ENCODE data around the gene SLC47A1.

SLC47A1 gene

DNA sequence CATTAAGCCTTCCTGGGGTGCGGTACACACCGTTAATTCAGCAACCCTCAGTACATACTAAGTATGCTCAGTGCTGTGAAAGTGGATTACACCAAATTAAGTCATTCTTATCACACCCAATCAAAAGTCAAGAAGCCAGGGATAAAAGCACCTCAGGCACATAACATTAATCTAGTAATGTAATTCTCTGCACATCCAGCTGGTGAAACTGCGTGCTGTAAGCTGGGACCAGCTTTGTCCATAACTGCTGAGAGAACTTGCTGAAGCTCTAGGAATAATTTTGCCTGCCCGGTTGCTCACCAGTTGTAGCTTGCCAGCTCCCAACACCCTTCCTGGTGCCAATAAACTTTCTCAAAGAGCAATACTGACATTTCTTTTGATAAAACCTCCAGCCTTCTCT is 44.9 kb downstream of the SLC47A1 start:
- no peaks in the 10 kb centered on the region for H3K4me1 ChIP-seq (ENCODE audit: control insufficient read depth, insufficient read depth, low read length)
- CTCF ChIA-PET, result interaction anchor here (0.6 to 1.5 kb wide), 2 partner anchors 95 to 184 kb away, joined by 3 read pairs; no protein-coding TSS in a partner anchor
- H3K4me3 ChIP-seq (ENCODE audit: low read depth, low read length), result no peak overlapping the region
- no peak for TF ChIP-seq RBAK (tag by site-specific recombination; IDR thresholded peaks at IDR 0.05)
- H3K9me3 ChIP-seq (ENCODE audit: control insufficient read depth, insufficient read depth, low read depth, low read length), result no peaks in the 10 kb centered on the region
- H3K36me3 ChIP-seq (ENCODE audit: control insufficient read depth in 2 of 2, insufficient read depth in 1 of 2, low read length in 2 of 2), result no peaks in the 10 kb centered on the region; a peak in 1 of 3 replicates
- no peak overlapping the region for H3K27ac ChIP-seq (ENCODE audit: extremely low read depth, low read depth, low read length)
- POLR2A ChIA-PET, result interaction anchor here (1.1 kb wide), 1 partner anchor 70 kb away, joined by 4 read pairs; the partner anchor contains the start of gene ALDH3A2

DNA sequence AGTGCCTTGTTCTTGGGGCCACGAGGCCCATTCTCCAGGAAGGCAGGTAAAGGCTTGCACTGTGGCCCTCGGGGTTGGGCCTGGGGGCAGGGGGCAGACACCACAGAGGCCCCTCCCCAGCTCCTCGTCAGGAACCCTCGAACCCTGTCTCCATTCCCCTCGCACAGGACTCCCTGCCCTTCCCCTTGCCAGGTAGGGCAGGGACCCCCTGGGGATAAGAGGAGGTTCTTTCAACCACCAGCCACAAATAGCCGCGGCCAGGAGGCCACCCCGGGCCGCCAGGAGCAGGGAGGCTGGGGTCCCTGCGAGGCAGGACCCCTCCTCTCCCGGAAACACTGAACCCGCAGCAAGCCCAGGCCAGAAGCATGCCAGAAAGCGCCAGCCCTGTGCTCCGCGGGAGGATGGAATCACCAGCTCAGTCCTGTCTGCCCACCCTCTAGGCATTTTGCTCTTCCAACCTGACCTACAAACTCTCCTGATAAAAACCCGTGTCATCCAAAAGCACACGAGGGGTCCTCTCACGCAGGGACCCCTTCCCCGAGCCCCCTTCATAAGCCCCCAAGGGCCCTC is 45.6 kb downstream of the SLC47A1 start:
- CTCF ChIA-PET, result no interaction called here
- no peak overlapping the region for H3K4me3 ChIP-seq (ENCODE audit: low read depth, low read length)
- POLR2A ChIA-PET, result interaction anchor here (1.1 kb wide), 1 partner anchor 69 kb away, joined by 4 read pairs; the partner anchor contains the start of gene ALDH3A2
- TF ChIP-seq, protein P1, sequence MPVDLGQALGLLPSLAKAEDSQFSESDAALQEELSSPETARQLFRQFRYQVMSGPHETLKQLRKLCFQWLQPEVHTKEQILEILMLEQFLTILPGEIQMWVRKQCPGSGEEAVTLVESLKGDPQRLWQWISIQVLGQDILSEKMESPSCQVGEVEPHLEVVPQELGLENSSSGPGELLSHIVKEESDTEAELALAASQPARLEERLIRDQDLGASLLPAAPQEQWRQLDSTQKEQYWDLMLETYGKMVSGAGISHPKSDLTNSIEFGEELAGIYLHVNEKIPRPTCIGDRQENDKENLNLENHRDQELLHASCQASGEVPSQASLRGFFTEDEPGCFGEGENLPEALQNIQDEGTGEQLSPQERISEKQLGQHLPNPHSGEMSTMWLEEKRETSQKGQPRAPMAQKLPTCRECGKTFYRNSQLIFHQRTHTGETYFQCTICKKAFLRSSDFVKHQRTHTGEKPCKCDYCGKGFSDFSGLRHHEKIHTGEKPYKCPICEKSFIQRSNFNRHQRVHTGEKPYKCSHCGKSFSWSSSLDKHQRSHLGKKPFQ (tag by site-specific recombination; IDR thresholded peaks at IDR 0.05), result no peak
- no peak for TF ChIP-seq ZNF169 (tag by site-specific recombination; IDR thresholded peaks at IDR 0.05)
- TF ChIP-seq, protein P2, sequence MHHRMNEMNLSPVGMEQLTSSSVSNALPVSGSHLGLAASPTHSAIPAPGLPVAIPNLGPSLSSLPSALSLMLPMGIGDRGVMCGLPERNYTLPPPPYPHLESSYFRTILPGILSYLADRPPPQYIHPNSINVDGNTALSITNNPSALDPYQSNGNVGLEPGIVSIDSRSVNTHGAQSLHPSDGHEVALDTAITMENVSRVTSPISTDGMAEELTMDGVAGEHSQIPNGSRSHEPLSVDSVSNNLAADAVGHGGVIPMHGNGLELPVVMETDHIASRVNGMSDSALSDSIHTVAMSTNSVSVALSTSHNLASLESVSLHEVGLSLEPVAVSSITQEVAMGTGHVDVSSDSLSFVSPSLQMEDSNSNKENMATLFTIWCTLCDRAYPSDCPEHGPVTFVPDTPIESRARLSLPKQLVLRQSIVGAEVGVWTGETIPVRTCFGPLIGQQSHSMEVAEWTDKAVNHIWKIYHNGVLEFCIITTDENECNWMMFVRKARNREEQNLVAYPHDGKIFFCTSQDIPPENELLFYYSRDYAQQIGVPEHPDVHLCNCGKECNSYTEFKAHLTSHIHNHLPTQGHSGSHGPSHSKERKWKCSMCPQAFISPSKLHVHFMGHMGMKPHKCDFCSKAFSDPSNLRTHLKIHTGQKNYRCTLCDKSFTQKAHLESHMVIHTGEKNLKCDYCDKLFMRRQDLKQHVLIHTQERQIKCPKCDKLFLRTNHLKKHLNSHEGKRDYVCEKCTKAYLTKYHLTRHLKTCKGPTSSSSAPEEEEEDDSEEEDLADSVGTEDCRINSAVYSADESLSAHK (tag by site-specific recombination; IDR thresholded peaks at IDR 0.05), result no peak
- TF ChIP-seq ZNF140 (tag by site-specific recombination; IDR thresholded peaks at IDR 0.05), result no peak
- TF ChIP-seq, protein P3, sequence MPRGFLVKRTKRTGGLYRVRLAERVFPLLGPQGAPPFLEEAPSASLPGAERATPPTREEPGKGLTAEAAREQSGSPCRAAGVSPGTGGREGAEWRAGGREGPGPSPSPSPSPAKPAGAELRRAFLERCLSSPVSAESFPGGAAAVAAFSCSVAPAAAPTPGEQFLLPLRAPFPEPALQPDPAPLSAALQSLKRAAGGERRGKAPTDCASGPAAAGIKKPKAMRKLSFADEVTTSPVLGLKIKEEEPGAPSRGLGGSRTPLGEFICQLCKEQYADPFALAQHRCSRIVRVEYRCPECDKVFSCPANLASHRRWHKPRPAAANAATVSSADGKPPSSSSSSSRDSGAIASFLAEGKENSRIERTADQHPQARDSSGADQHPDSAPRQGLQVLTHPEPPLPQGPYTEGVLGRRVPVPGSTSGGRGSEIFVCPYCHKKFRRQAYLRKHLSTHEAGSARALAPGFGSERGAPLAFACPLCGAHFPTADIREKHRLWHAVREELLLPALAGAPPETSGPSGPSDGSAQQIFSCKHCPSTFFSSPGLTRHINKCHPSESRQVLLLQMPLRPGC (tag by site-specific recombination; IDR thresholded peaks at IDR 0.05), result no peak
- no peak for TF ChIP-seq RBAK (tag by site-specific recombination; IDR thresholded peaks at IDR 0.05)
- no peak for TF ChIP-seq ZNF239 (tag by site-specific recombination; IDR thresholded peaks at IDR 0.05)
- no peak for TF ChIP-seq ZNF76 (tag by site-specific recombination; IDR thresholded peaks at IDR 0.05; ENCODE audit: borderline replicate concordance, low read depth)
- TF ChIP-seq ZNF664 (tag by site-specific recombination; IDR thresholded peaks at IDR 0.05), result no peak
- TF ChIP-seq, protein P4, sequence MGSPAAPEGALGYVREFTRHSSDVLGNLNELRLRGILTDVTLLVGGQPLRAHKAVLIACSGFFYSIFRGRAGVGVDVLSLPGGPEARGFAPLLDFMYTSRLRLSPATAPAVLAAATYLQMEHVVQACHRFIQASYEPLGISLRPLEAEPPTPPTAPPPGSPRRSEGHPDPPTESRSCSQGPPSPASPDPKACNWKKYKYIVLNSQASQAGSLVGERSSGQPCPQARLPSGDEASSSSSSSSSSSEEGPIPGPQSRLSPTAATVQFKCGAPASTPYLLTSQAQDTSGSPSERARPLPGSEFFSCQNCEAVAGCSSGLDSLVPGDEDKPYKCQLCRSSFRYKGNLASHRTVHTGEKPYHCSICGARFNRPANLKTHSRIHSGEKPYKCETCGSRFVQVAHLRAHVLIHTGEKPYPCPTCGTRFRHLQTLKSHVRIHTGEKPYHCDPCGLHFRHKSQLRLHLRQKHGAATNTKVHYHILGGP (tag by site-specific recombination; IDR thresholded peaks at IDR 0.05), result no peak
- TF ChIP-seq, protein P5, sequence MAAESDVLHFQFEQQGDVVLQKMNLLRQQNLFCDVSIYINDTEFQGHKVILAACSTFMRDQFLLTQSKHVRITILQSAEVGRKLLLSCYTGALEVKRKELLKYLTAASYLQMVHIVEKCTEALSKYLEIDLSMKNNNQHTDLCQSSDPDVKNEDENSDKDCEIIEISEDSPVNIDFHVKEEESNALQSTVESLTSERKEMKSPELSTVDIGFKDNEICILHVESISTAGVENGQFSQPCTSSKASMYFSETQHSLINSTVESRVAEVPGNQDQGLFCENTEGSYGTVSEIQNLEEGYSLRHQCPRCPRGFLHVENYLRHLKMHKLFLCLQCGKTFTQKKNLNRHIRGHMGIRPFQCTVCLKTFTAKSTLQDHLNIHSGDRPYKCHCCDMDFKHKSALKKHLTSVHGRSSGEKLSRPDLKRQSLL (tag by site-specific recombination; IDR thresholded peaks at IDR 0.05), result no peak
- TF ChIP-seq ZEB2 (tag by site-specific recombination; IDR thresholded peaks at IDR 0.05), result no peak
- no peak for TF ChIP-seq ZNF830 (tag by site-specific recombination; IDR thresholded peaks at IDR 0.05; ENCODE audit: low read depth)
- TF ChIP-seq ZNF202 (tag by site-specific recombination; IDR thresholded peaks at IDR 0.05; ENCODE audit: borderline replicate concordance), result no peak
- no peak for TF ChIP-seq ZSCAN30 (tag by site-specific recombination; IDR thresholded peaks at IDR 0.05)
- TF ChIP-seq, protein P6, sequence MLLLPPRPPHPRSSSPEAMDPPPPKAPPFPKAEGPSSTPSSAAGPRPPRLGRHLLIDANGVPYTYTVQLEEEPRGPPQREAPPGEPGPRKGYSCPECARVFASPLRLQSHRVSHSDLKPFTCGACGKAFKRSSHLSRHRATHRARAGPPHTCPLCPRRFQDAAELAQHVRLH (tag by site-specific recombination; IDR thresholded peaks at IDR 0.05), result no peak
- TF ChIP-seq, protein P7, sequence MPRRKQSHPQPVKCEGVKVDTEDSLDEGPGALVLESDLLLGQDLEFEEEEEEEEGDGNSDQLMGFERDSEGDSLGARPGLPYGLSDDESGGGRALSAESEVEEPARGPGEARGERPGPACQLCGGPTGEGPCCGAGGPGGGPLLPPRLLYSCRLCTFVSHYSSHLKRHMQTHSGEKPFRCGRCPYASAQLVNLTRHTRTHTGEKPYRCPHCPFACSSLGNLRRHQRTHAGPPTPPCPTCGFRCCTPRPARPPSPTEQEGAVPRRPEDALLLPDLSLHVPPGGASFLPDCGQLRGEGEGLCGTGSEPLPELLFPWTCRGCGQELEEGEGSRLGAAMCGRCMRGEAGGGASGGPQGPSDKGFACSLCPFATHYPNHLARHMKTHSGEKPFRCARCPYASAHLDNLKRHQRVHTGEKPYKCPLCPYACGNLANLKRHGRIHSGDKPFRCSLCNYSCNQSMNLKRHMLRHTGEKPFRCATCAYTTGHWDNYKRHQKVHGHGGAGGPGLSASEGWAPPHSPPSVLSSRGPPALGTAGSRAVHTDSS (tag by site-specific recombination; IDR thresholded peaks at IDR 0.05), result no peak
- TF ChIP-seq, protein P8, sequence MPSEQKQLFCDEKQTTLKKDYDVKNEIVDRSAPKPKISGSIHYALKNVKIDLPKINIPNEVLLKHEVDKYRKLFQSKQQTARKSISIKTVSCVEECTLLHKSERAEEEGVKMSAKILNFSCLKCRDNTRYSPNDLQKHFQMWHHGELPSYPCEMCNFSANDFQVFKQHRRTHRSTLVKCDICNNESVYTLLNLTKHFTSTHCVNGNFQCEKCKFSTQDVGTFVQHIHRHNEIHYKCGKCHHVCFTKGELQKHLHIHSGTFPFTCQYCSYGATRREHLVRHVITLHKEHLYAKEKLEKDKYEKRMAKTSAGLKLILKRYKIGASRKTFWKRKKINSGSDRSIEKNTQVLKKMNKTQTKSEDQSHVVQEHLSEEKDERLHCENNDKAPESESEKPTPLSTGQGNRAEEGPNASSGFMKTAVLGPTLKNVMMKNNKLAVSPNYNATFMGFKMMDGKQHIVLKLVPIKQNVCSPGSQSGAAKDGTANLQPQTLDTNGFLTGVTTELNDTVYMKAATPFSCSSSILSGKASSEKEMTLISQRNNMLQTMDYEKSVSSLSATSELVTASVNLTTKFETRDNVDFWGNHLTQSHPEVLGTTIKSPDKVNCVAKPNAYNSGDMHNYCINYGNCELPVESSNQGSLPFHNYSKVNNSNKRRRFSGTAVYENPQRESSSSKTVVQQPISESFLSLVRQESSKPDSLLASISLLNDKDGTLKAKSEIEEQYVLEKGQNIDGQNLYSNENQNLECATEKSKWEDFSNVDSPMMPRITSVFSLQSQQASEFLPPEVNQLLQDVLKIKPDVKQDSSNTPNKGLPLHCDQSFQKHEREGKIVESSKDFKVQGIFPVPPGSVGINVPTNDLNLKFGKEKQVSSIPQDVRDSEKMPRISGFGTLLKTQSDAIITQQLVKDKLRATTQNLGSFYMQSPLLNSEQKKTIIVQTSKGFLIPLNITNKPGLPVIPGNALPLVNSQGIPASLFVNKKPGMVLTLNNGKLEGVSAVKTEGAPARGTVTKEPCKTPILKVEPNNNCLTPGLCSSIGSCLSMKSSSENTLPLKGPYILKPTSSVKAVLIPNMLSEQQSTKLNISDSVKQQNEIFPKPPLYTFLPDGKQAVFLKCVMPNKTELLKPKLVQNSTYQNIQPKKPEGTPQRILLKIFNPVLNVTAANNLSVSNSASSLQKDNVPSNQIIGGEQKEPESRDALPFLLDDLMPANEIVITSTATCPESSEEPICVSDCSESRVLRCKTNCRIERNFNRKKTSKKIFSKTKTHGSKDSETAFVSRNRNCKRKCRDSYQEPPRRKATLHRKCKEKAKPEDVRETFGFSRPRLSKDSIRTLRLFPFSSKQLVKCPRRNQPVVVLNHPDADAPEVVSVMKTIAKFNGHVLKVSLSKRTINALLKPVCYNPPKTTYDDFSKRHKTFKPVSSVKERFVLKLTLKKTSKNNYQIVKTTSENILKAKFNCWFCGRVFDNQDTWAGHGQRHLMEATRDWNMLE (tag by site-specific recombination; conservative IDR thresholded peaks at IDR 0.05; ENCODE audit: low read depth), result no peak

More for the DNA sequence above, 45.6 kb downstream of the SLC47A1 start:
- Histone ChIP-seq H3K9me3 (ENCODE audit: control insufficient read depth, insufficient read depth, low read depth, low read length) (no peaks in the 10 kb centered on the region), H3K36me3 (ENCODE audit: control insufficient read depth in 2 of 2, insufficient read depth in 1 of 2, low read length in 2 of 2) (no peaks in the 10 kb centered on the region; a peak in 1 of 3 replicates), H3K4me1 (ENCODE audit: control insufficient read depth, insufficient read depth, low read length) (no peaks in the 10 kb centered on the region), H3K27ac (ENCODE audit: extremely low read depth, low read depth, low read length) (no peak overlapping the region)

Measured in HEK293 (cell line).